A673 (cell line): ENCODE results near the gene BCAS4. TPM values are rescaled to one million over a fixed set of nuclear protein-coding genes. Genes with fewer than 3 reads are reported as not detected.

Experiments used
- BruUV-seq: library from RNA; stranded (reverse); fragments of 400-500 nt; replicated peaks from 2 replicates; lab custom pipeline; 2021; lab: Mats Ljungman, UMichigan
- CTCF ChIA-PET: fragments of 300-600 bp; sonication (Branson Sonifier 250); formaldehyde crosslinking; loops from one replicate; lab custom pipeline; 2022; ENCODE audit warnings: antibody characterized with exemption; lab: Charles Lee
- POLR2A ChIA-PET: fragments of 300-600 bp; sonication (Branson Sonifier 250); formaldehyde crosslinking; loops from one replicate; lab custom pipeline; 2022; ENCODE audit warnings: antibody characterized with exemption; ENCODE audit not compliant: low non-redundant PET; lab: Charles Lee
- DNase-seq: peaks from one replicate; pipeline ENCODE4 v3.0.0-alpha.2; 2015; ENCODE audit warnings: low spot score
- H3K27ac ChIP-seq: fragments of 200-600 bp; sonication (generic); 2 replicates; pipeline ENCODE4 v1.5.1; 2016; ENCODE audit warnings: mixed run types, low read depth, mild to moderate bottlenecking, mixed read lengths, antibody characterized with exemption, low read length; ENCODE audit not compliant: poor library complexity, severe bottlenecking
- H3K27me3 ChIP-seq: fragments of 200-600 bp; sonication (generic); replicated peaks from 2 replicates; pipeline ENCODE4 v1.6.1; 2017; ENCODE audit warnings: mixed run types, low read depth, mild to moderate bottlenecking, mixed read lengths, antibody characterized with exemption, low read length; ENCODE audit not compliant: insufficient read depth, poor library complexity
- H3K36me3 ChIP-seq: fragments of 200-600 bp; sonication (generic); 2 replicates; pipeline ENCODE4 v1.6.1; 2016; ENCODE audit warnings: mixed run types, mild to moderate bottlenecking, mixed read lengths, antibody characterized with exemption, low read length; ENCODE audit not compliant: insufficient read depth, poor library complexity, severe bottlenecking
- H3K4me1 ChIP-seq: fragments of 200-600 bp; sonication (generic); 2 replicates; pipeline ENCODE4 v1.6.1; 2017; ENCODE audit warnings: mixed run types, mild to moderate bottlenecking, mixed read lengths, antibody characterized with exemption, low read length; ENCODE audit not compliant: insufficient read depth, poor library complexity, severe bottlenecking
- H3K4me3 ChIP-seq: fragments of 200-600 bp; sonication (generic); 2 replicates; pipeline ENCODE4 v1.5.1; 2016; ENCODE audit warnings: low read depth, mixed run types, mild to moderate bottlenecking, mixed read lengths, low read length; ENCODE audit not compliant: poor library complexity, severe bottlenecking
- H3K9me3 ChIP-seq: fragments of 200-600 bp; sonication (generic); 2 replicates; pipeline ENCODE4 v1.6.1; 2016; ENCODE audit warnings: mixed run types, low read depth, mild to moderate bottlenecking, mixed read lengths, antibody characterized with exemption, low read length; ENCODE audit not compliant: poor library complexity, severe bottlenecking
- CTCF ChIP-seq: fragments of 300-800, 200-600 bp; sonication (generic); conservative IDR thresholded peaks from 2 replicates; pipeline ENCODE4 v1.5.1; 2017; ENCODE audit warnings: low read depth, mild to moderate bottlenecking, antibody characterized with exemption, low read length, moderate library complexity, mixed read lengths
- EZH2 ChIP-seq: fragments of 200-600 bp; sonication (generic); IDR thresholded peaks from 2 replicates; pipeline ENCODE4 v1.6.1; 2017; ENCODE audit warnings: borderline replicate concordance, low read depth, mild to moderate bottlenecking, mixed read lengths, antibody characterized with exemption, low read length; ENCODE audit not compliant: poor library complexity, severe bottlenecking
- intact Hi-C: fragments of 100-400 bp; cut with micrococcal nuclease; formaldehyde crosslinking; loops from one replicate; pipeline ENCODE4 v1.10.0; 2022; ENCODE audit not compliant: unreplicated experiment
- total RNA-seq: library from RNA; stranded (reverse); gene quantifications from 2 replicates; pipeline ENCODE4 v1.2.3, GENCODE V29; 2021

BCAS4 gene
- total RNA-seq, 1 experiment from 2014 or later = 28.4 TPM

- ChIA-PET CTCF (no interaction called here), POLR2A (no interaction called here)
- no TSS peak for BruUV-seq
- intact Hi-C loops = no loop called here
- Histone ChIP-seq H3K36me3 (no peaks in the 10 kb centered on the region), H3K4me3 (no peak overlapping the region), H3K9me3 (no peaks in the 10 kb centered on the region), H3K4me1 (no peaks in the 10 kb centered on the region), H3K27me3 (no peaks in the 10 kb centered on the region), H3K27ac (no peak overlapping the region)
- no peak for TF ChIP-seq EZH2
- TF ChIP-seq CTCF = no peak
- no peak for DNase-seq
Measured at GRCh38 chr20:50838707-50839385, 44.0 kb downstream of the BCAS4 start.

GRCh38 chr20:50842821-50843220 is 48.0 kb downstream of the BCAS4 start:
- TF ChIP-seq CTCF = no peak
- TF ChIP-seq EZH2 = no peak
- Histone ChIP-seq H3K9me3 (no peaks in the 10 kb centered on the region), H3K36me3 (no peaks in the 10 kb centered on the region), H3K4me1 (no peaks in the 10 kb centered on the region), H3K27ac (no peak overlapping the region), H3K27me3 (no peaks in the 10 kb centered on the region), H3K4me3 (no peak overlapping the region)
- no peak for DNase-seq
- POLR2A ChIA-PET = no interaction called here
- no TSS peak for BruUV-seq
- intact Hi-C loops = no loop called here
- CTCF ChIA-PET = interaction anchor here (0.6 kb wide), 1 partner anchor 1666 kb away, joined by 8 read pairs; no protein-coding TSS in a partner anchor

GRCh38 chr20:50843331-50844276 is 48.7 kb downstream of the BCAS4 start:
- no peaks in the 10 kb centered on the region for H3K27me3 ChIP-seq
- no peak overlapping the region for H3K4me3 ChIP-seq
- H3K27ac ChIP-seq = no peak overlapping the region
- DNase-seq = no peak
- POLR2A ChIA-PET = no interaction called here
- no TSS peak for BruUV-seq
- H3K36me3 ChIP-seq = no peaks in the 10 kb centered on the region
- CTCF ChIA-PET = interaction anchor here (0.6 kb wide), 1 partner anchor 1667 kb away, joined by 8 read pairs; no protein-coding TSS in a partner anchor
- TF ChIP-seq EZH2 = no peak
- no peak for TF ChIP-seq CTCF
- no peaks in the 10 kb centered on the region for H3K9me3 ChIP-seq
- intact Hi-C loops = no loop called here
- no peaks in the 10 kb centered on the region for H3K4me1 ChIP-seq
